Upper lobe of left lung (tissue), 4 donors: ENCODE measurements around the gene PARM1.

Source experiments
- POLR2AphosphoS5 ChIP-seq, 2 donors: sonication (generic); formaldehyde crosslinking; IDR thresholded peaks; one replicate each; pipeline ENCODE4 v1.5.1; 2017; ENCODE audit warnings: antibody characterized with exemption in 2 of 2
- TF ChIP-seq, protein P1 (sequence below), 6 experiments: fragments of 450-650 bp in 4 of 6; fragments of 200-600 bp in 2 of 6; sonication (generic) in 2 of 6; IDR thresholded peaks; one replicate each; pipeline ENCODE4 v1.5.1; 2016 to 2019; ENCODE audit warnings: antibody characterized with exemption in 6 of 6

DNA sequence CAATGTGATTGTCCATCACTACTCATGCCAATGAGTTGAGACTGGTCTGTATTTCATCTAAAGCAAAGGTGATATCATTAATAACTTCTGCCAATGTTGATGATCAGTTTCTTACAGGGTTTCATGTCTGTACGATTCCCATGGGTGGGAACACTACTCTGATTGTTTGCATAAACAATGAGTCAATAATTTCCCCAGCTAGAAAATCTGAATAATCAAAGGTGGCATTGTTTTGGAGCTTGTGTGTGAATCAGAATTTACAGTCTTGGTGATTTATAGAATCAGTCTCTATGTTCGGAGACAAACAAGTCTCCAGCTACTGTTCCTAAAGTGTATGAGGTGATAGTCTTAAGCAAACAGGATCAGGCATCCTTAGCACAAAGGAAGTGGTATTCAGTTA, 35.5 kb upstream of the PARM1 start:
- no peak for TF ChIP-seq POLR2AphosphoS5 (IDR thresholded peaks at IDR 0.05)
- TF ChIP-seq, protein P1, sequence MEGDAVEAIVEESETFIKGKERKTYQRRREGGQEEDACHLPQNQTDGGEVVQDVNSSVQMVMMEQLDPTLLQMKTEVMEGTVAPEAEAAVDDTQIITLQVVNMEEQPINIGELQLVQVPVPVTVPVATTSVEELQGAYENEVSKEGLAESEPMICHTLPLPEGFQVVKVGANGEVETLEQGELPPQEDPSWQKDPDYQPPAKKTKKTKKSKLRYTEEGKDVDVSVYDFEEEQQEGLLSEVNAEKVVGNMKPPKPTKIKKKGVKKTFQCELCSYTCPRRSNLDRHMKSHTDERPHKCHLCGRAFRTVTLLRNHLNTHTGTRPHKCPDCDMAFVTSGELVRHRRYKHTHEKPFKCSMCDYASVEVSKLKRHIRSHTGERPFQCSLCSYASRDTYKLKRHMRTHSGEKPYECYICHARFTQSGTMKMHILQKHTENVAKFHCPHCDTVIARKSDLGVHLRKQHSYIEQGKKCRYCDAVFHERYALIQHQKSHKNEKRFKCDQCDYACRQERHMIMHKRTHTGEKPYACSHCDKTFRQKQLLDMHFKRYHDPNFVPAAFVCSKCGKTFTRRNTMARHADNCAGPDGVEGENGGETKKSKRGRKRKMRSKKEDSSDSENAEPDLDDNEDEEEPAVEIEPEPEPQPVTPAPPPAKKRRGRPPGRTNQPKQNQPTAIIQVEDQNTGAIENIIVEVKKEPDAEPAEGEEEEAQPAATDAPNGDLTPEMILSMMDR (IDR thresholded peaks at IDR 0.05) = no peak
